Muscle of leg (tissue), 11 donors: ENCODE data around the gene MSI2. TPM values are rescaled to one million over a fixed set of nuclear protein-coding genes. Genes with fewer than 3 reads are reported as not detected.
"Not testable (repeated sequence)": the region's sequence is repeated elsewhere in the genome, so short reads cannot be mapped to it uniquely, and the experiment has no call there.

Experiments
- DNase-seq: peaks from one replicate; pipeline ENCODE4 v3.0.0; 2013
- H3K27ac ChIP-seq: one replicate; pipeline ENCODE4 v1.5.1; 2013; ENCODE audit warnings: mild to moderate bottlenecking, low read length, control low read depth
- H3K27me3 ChIP-seq: one replicate; pipeline ENCODE4 v1.6.1; 2013; ENCODE audit warnings: low read length; ENCODE audit not compliant: control insufficient read depth, insufficient read depth
- H3K36me3 ChIP-seq: one replicate; pipeline ENCODE4 v1.6.1; 2013; ENCODE audit warnings: low read length; ENCODE audit not compliant: control insufficient read depth, insufficient read depth
- H3K4me1 ChIP-seq: one replicate; pipeline ENCODE4 v1.6.1; 2013; ENCODE audit warnings: low read length; ENCODE audit not compliant: control insufficient read depth, insufficient read depth
- H3K4me3 ChIP-seq: one replicate; pipeline ENCODE4 v1.5.1; 2013; ENCODE audit warnings: low read length, control low read depth
- H3K9me3 ChIP-seq: replicated peaks from 2 replicates; pipeline ENCODE4 v1.6.1; 2013; ENCODE audit warnings: low read depth, low read length; ENCODE audit not compliant: control insufficient read depth
- WGBS: methylation state at CpG from one replicate; pipeline ENCODE4 v1.1.5; 2013; ENCODE audit warnings: missing lambda C conversion rate; ENCODE audit not compliant: insufficient coverage; 5-methylcytosine and 5-hydroxymethylcytosine counted together
- polyA plus RNA-seq, 8 donors: library from polyadenylated mRNA; unstranded; fragments of 120-200 nt; gene quantifications; one replicate each; pipeline versions ENCODE4 v1.2.1 to v1.2.3, GENCODE V29; 2013; ENCODE audit warnings: inconsistent platforms in 1 of 8, low replicate concordance in 1 of 8; ENCODE audit not compliant: insufficient read length in 8 of 8, insufficient read depth in 1 of 8
- total RNA-seq: library from RNA; stranded (reverse); fragments of 120-200 nt; gene quantifications from one replicate; pipeline ENCODE4 v1.2.4, GENCODE V29; 2013

MSI2 gene
- total and polyA plus RNA-seq, 9 donors = 21.5 to 32.0 (median 27.4) TPM

DNA sequence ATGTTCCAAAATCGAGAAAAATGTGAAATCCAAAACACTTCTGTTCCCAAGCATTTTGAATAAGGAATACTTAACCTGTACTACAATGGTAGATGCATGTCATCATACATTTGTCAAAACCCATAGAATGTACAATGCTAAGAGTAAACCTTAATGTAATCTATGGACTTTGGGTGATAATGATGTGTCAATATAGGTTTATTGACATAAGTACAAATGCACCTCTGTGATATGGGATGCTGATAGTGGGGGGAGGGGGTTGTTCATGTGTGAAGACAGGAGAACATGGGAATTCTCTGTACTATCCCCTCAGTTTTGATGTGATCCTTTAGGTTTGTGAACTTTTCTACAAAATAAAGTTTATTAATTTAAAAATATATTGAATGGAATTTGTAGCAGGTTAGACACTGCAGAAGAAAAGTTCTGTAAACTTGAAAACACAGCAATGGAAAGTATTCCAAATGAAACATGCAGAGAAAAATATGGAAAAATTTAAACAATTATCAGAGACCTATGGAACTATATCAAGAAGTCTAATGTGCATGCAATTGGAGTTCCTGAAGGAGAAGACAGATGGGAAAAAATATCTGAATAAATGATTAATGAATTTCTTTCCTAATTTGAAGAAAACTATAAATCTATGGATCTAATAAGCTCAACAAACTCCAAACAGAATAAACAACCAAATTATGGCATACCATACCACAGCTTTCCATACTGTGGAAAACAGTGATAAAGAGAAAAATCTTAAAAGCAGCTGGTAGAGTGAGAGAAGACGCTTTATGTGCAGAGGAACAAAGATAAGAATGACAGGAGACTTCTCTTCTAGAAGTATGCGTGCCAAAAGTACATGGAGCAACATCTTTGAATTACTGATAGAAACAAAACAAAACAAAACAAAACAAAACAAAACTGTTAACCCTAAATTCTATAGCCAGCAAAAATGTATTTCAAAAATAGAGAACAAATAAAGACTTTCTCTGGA, 34.7 kb upstream of the MSI2 start:
- H3K4me3 ChIP-seq = no peak overlapping the region
- no peaks in the 10 kb centered on the region for H3K27me3 ChIP-seq
- no peaks in the 10 kb centered on the region for H3K4me1 ChIP-seq
- WGBS = no CpG with 5 or more reads among the region's 3 CpGs
- H3K27ac ChIP-seq = no peak overlapping the region
- H3K36me3 ChIP-seq = no peaks in the 10 kb centered on the region
- H3K9me3 ChIP-seq = peaks cover 4% of the 10 kb centered on the region
- no peak for DNase-seq

DNA sequence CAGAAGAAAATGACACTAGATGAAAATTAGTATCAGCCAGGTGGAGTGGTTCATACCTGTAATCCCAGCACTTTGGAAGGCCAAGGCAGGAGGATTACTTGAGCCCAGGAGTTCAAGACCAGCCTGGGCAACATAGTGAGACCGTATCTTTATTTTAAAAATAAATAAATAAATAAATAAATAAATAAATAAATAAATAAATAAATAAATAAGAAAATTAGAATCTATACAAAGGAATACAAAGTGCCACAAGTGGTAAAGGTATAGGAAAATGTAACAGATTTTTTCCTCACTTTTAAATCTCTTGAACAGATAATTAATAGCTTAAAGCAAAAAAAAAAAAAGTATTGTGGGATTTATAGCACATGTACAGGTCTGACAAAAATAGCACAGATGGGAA, 33.9 kb upstream of the MSI2 start:
- H3K4me3 ChIP-seq, DNase-seq, H3K9me3 ChIP-seq, H3K27ac ChIP-seq, H3K36me3 ChIP-seq, H3K4me1 ChIP-seq, H3K27me3 ChIP-seq: not testable (repeated sequence)
- WGBS = no CpG with 5 or more reads among the region's 1 CpG

DNA sequence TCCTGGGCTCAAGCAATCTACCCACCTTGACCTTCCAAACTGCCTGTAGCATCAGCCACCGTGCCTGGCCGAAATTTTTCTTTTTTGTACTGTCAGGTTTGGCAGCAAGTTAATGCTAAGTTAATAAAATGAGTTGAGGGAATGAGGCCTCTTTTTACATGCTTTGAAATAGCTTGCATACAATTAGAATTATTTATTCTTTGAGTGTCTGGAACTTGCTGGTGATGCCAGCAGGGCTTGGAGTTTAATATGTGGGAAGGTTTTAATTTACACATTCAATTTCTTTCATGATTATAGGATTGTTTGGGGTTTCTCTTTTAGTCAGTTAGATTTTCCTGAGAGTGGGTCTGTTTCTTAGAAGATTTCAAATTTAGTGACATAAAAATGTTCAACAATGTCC, 31.2 kb upstream of the MSI2 start:
- DNase-seq = no peak
- peaks cover 6% of the 10 kb centered on the region for H3K9me3 ChIP-seq
- H3K27me3 ChIP-seq = no peaks in the 10 kb centered on the region
- H3K4me3 ChIP-seq = no peak overlapping the region
- H3K27ac ChIP-seq = no peak overlapping the region
- H3K4me1 ChIP-seq = no peaks in the 10 kb centered on the region
- H3K36me3 ChIP-seq = no peaks in the 10 kb centered on the region
- WGBS = no CpG with 5 or more reads among the region's 2 CpGs

DNA sequence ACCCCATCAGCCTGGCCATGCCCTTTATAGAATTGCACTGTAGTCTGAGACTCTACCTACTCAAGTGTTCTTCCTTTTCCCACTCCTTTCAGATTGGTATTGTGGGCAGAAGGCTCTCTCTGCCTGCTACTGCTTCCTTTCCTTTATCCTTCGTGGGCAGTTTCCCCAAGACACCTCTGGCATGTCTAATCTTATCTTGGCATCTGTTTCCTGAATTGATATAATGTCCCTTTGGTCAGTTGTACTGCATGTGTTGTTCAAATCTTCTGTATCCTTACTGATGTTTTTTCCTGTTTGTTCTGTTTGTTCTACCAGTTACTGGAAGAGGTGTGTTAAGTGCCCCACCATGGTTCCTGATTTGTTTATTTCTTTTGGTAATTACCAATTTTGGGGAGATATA, 29.5 kb upstream of the MSI2 start:
- no CpG with 5 or more reads among the region's 1 CpG for WGBS
- H3K9me3 ChIP-seq = peaks cover 5% of the 10 kb centered on the region

DNA sequence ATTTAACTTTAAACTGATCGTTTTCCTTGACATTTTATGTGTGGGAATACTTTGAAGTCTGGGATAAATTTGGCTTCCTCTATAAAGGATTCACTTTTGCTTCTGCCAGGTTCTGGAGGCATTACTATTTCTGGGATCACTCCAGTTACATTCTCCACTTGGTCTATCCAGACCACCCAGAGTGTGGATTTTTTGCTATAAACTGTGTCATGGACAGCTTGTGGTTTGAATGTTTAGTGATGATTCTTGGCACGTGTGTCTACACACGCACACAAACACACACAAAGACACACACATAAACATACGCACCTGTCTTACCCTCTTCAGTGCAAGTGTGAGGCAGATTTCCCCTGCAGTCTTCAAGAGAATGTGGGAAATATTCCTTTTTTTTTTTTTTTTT, 27.4 kb upstream of the MSI2 start:
- H3K4me3 ChIP-seq = no peak overlapping the region
- no peaks in the 10 kb centered on the region for H3K36me3 ChIP-seq
- no peaks in the 10 kb centered on the region for H3K27me3 ChIP-seq
- no peaks in the 10 kb centered on the region for H3K4me1 ChIP-seq
- no CpG with 5 or more reads among the region's 4 CpGs for WGBS
- no peak overlapping the region for H3K27ac ChIP-seq
- H3K9me3 ChIP-seq = peaks cover 2% of the 10 kb centered on the region
- DNase-seq = no peak

More for the DNA sequence above, 29.5 kb upstream of the MSI2 start:
- no peak for DNase-seq
- Histone ChIP-seq H3K4me3 (no peak overlapping the region), H3K36me3 (no peaks in the 10 kb centered on the region), H3K4me1 (no peaks in the 10 kb centered on the region), H3K27me3 (no peaks in the 10 kb centered on the region), H3K27ac (no peak overlapping the region)

DNA sequence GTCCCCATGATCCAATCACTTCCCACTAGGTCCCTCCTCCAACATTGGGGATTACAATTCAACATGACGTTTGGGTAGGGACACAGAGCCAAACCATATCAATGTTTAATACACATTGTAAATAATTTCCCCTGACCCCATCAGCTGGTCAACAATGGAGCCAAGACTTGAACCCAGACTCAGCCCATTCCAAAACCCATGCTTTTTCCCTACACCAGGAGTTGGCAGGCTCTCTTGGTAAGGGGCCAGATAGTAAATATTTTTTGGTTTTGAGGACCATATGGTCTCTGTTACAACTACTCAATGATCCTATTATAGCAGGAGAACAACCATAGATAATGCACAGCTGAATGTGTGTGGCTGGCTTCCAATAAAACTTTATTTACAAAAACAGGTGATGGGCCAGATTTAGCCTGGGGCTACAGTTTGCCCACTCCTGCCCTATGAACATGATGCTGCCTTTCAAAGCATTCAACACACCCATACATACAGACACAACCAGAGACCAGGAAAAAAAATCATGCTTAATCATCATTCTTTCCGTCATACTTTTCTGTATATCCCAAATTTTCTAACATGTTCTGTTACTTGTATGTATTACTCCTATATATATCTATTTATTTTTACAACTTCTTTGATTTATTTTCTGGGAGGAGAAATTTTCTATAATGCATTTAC, 22.1 kb upstream of the MSI2 start:
- no peaks in the 10 kb centered on the region for H3K36me3 ChIP-seq
- H3K27ac ChIP-seq = no peak overlapping the region
- H3K27me3 ChIP-seq = no peaks in the 10 kb centered on the region
- no peaks in the 10 kb centered on the region for H3K4me1 ChIP-seq
- no peak overlapping the region for H3K4me3 ChIP-seq
- no peaks in the 10 kb centered on the region for H3K9me3 ChIP-seq
- DNase-seq = no peak
- no CpG with 5 or more reads among the region's 2 CpGs for WGBS

DNA sequence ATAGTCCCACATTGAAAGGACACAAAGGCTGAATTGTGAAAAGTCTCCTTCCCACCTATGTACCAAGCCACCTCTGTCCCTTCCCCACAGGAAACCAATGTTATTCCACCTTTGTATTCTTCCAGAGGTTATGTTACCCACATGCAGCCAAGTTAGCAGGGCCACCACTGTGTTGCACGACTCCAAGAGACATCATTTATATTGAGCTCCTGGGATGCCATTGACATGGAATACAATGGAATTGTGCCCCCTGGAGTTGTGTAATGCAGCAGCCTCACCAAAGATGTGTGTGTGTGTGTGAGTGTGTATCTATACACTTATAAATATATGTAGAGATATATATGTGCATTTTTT, 21.6 kb upstream of the MSI2 start:
- no peak overlapping the region for H3K27ac ChIP-seq
- WGBS = no CpG with 5 or more reads among the region's 1 CpG
- no peaks in the 10 kb centered on the region for H3K4me1 ChIP-seq
- DNase-seq = no peak
- no peaks in the 10 kb centered on the region for H3K27me3 ChIP-seq
- no peaks in the 10 kb centered on the region for H3K9me3 ChIP-seq
- no peak overlapping the region for H3K4me3 ChIP-seq
- no peaks in the 10 kb centered on the region for H3K36me3 ChIP-seq

DNA sequence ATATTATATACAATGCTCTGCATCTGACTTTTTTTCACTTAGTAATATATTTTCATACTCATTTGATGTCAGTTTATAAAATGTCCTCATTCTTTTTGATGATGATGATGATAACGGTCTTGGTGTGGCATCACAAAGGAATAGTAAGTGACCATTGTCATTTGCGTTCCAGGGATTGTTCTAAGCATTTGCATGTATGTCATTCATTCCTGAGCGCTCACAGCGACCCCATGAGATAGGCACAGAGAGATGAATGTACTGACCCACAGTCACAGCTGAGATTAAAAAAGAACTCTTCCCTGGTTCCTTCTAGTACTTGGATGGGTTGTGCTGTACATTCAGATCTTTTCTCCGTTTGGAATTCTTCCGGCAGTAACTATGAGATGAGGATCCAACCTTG, 21.2 kb upstream of the MSI2 start:
- Histone ChIP-seq H3K36me3 (no peaks in the 10 kb centered on the region), H3K4me1 (no peaks in the 10 kb centered on the region), H3K9me3 (no peaks in the 10 kb centered on the region), H3K4me3 (no peak overlapping the region), H3K27ac (no peak overlapping the region), H3K27me3 (no peaks in the 10 kb centered on the region)
- 100% methylated on average over 1 of the region's 6 CpGs for WGBS
- no peak for DNase-seq

DNA sequence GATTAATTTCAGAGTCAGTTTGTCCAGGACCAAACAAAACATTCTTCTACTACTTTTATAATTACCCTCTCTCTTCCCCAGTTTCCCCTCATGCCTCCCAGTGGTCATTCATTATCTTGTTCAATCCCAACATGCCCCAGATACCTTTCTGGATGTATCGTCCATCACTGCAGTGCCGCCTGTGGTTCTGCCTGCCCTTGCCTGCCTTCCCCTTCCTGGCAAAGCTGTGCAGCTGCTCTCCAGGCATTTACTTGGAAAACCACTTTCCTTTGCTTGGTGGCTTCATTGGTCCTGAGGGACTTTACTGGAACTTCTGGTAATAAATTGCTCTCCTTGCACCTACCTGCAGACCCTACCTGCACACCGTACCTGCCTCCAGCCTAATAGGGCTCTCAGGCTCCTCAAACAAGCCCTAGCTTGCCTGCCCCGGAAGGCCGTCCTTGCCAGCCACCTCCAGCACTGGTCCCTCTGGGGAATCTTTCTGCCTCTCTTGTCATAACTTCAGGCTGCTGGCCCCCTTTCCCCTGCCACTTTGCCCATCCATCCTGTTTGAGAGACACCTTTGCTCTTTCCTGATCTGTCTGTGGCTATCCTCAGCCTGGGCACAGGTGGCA, 19.5 kb upstream of the MSI2 start:
- no peaks in the 10 kb centered on the region for H3K27me3 ChIP-seq
- no peaks in the 10 kb centered on the region for H3K9me3 ChIP-seq
- DNase-seq = no peak
- H3K36me3 ChIP-seq = no peaks in the 10 kb centered on the region
- WGBS = 93% methylated on average over 5 of the region's 5 CpGs
- H3K4me3 ChIP-seq = no peak overlapping the region
- peaks cover under 1% of the 10 kb centered on the region for H3K4me1 ChIP-seq
- H3K27ac ChIP-seq = no peak overlapping the region

DNA sequence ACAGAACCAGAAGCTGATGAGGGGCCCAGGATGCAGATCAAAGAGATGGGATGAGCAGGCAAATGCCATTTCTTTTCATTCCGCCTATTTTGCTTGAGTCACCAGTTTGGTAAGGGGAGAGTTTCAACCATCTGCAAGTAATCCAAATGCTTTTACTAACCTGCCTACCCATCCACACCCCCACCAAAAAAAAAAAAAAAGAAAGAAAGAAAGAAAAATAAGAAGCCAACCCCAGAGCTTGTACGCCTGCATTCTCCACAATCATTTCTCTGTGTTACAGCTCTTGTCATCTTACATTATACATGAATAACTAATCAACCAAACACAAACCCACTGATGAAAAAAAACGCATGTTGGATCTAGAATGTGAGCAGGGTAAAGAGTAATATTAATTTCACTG, 15.7 kb upstream of the MSI2 start:
- Histone ChIP-seq H3K27ac (no peak overlapping the region), H3K4me3 (no peak overlapping the region), H3K4me1 (peaks cover 9% of the 10 kb centered on the region), H3K27me3 (peaks cover 5% of the 10 kb centered on the region), H3K36me3 (no peaks in the 10 kb centered on the region), H3K9me3 (no peaks in the 10 kb centered on the region)
- DNase-seq = no peak
- WGBS = no CpG with 5 or more reads among the region's 3 CpGs
